Esophagus squamous epithelium (tissue), 5 donors: ENCODE measurements around the gene NPHP4. TPM values are rescaled to one million over a fixed set of nuclear protein-coding genes. Genes with fewer than 3 reads are reported as not detected.

Experiments used
- DNase-seq: peaks from one replicate; lab custom pipeline; 2025; lab: John Stamatoyannopoulos, UW
- H3K27ac ChIP-seq, 4 donors: fragments of 200-600 bp; sonication (generic); one replicate each; pipeline ENCODE4 v1.5.1; 2016 to 2019; ENCODE audit warnings: mild to moderate bottlenecking in 1 of 4
- H3K27me3 ChIP-seq, 4 donors: fragments of 200-600 bp; sonication (generic); 1 replicate in 3 of 4; 2 replicates in 1 of 4; pipeline versions ENCODE4 v1.5.1 to v1.6.0; 2017 to 2021; ENCODE audit warnings: antibody characterized with exemption in 1 of 4
- H3K36me3 ChIP-seq, 3 donors: fragments of 200-600 bp; sonication (generic); one replicate each; pipeline ENCODE4 v1.5.1; 2016 to 2019
- H3K4me1 ChIP-seq, 3 donors: fragments of 200-600 bp; sonication (generic); one replicate each; pipeline ENCODE4 v1.5.1; 2017 to 2019
- H3K4me3 ChIP-seq, 4 donors: fragments of 200-600 bp; sonication (generic); 1 replicate in 3 of 4; 2 replicates in 1 of 4; pipeline ENCODE4 v1.5.1; 2016 to 2019; ENCODE audit warnings: mild to moderate bottlenecking in 2 of 4, moderate library complexity in 1 of 4
- H3K9me3 ChIP-seq, 3 donors: fragments of 200-600 bp; sonication (generic); one replicate each; pipeline ENCODE4 v1.5.1; 2016 to 2019
- CTCF ChIP-seq, 6 experiments: fragments of 450-650 bp in 4 of 6; fragments of 200-600 bp in 2 of 6; sonication (generic) in 2 of 6; IDR thresholded peaks; one replicate each; pipeline ENCODE4 v1.5.1; 2016 to 2019; ENCODE audit warnings: antibody characterized with exemption in 6 of 6, mild to moderate bottlenecking in 4 of 6, moderate library complexity in 4 of 6
- POLR2A ChIP-seq, 4 donors: fragments of 450-650 bp; IDR thresholded peaks; one replicate each; pipeline ENCODE4 v1.6.1; 2017; ENCODE audit warnings: antibody characterized with exemption in 4 of 4, mild to moderate bottlenecking in 4 of 4, moderate library complexity in 3 of 4
- WGBS, 2 donors: methylation state at CpG; one replicate each; pipeline ENCODE4 v1.1.5; 2018; 5-methylcytosine and 5-hydroxymethylcytosine counted together
- intact Hi-C: fragments of 100-400 bp; cut with DNase I; formaldehyde crosslinking; loops from one replicate; pipeline ENCODE4 v1.15.0; 2022
- total RNA-seq, 4 donors: library from RNA; depleted of rRNA; stranded (reverse); fragments of >200 nt; gene quantifications; one replicate each; pipeline ENCODE4 v1.1.0, GENCODE V29; 2016
- donor health status: DM: yes; HTN: yes; CAD: no.

The NPHP4 gene
- total RNA-seq, 4 donors from 2014 or later: 2.4 to 8.8 (median 5.3) TPM

- Histone ChIP-seq H3K9me3 (no peaks in the 10 kb centered on the region), H3K27me3 (no peaks in the 10 kb centered on the region), H3K4me1 (peaks cover 0 to 5% (median 0%) of the 10 kb centered on the region in 3 donors), H3K27ac (no peak overlapping the region), H3K4me3 (no peak overlapping the region), H3K36me3 (peaks cover 0 to 2% (median 0%) of the 10 kb centered on the region in 3 donors)
- 95 to 97% methylated on average over 6 to 10 of the region's 10 CpGs for WGBS, 2 donors
- intact Hi-C loops: loop anchor here (10.0 kb wide), 1 partner anchor 279 kb away; no protein-coding TSS in a partner anchor
- TF ChIP-seq CTCF (IDR thresholded peaks at IDR 0.05) (no peak), POLR2A (IDR thresholded peaks at IDR 0.05) (no peak)
- DNase-seq: no peak
Observed at GRCh38 chr1:5913876-5914275, 78.3 kb downstream of the NPHP4 start.

GRCh38 chr1:5913078-5913845 is 79.0 kb downstream of the NPHP4 start:
- DNase-seq: no peak
- peaks cover 0 to 5% (median 0%) of the 10 kb centered on the region in 3 donors for H3K4me1 ChIP-seq
- H3K27me3 ChIP-seq: no peaks in the 10 kb centered on the region
- H3K4me3 ChIP-seq: no peak overlapping the region
- no peak overlapping the region for H3K27ac ChIP-seq
- intact Hi-C loops: loop anchor here (10.0 kb wide), 1 partner anchor 278 kb away; no protein-coding TSS in a partner anchor
- 85 to 95% methylated on average over 10 to 13 of the region's 14 CpGs for WGBS, 2 donors
- peaks cover 0 to 7% (median 0%) of the 10 kb centered on the region in 3 donors for H3K36me3 ChIP-seq
- TF ChIP-seq POLR2A (IDR thresholded peaks at IDR 0.05) (no peak), CTCF (IDR thresholded peaks at IDR 0.05) (no peak)
- H3K9me3 ChIP-seq: no peaks in the 10 kb centered on the region

GRCh38 chr1:5911871-5912271 is 80.4 kb downstream of the NPHP4 start:
- intact Hi-C loops: loop anchor here (10.0 kb wide), 1 partner anchor 277 kb away; no protein-coding TSS in a partner anchor
- H3K27me3 ChIP-seq: no peaks in the 10 kb centered on the region
- WGBS, 2 donors: 93 to 99% methylated on average over 12 to 15 of the region's 19 CpGs
- H3K4me1 ChIP-seq: peaks cover 0 to 5% (median 0%) of the 10 kb centered on the region in 3 donors
- H3K27ac ChIP-seq: no peak overlapping the region
- DNase-seq: no peak
- H3K4me3 ChIP-seq: no peak overlapping the region
- peaks cover 0 to 19% (median 0%) of the 10 kb centered on the region in 3 donors for H3K36me3 ChIP-seq
- no peaks in the 10 kb centered on the region for H3K9me3 ChIP-seq
- no peak for TF ChIP-seq CTCF (IDR thresholded peaks at IDR 0.05)
- TF ChIP-seq POLR2A (IDR thresholded peaks at IDR 0.05): no peak

GRCh38 chr1:5911157-5911556 is 81.1 kb downstream of the NPHP4 start:
- TF ChIP-seq CTCF (IDR thresholded peaks at IDR 0.05) (no peak), POLR2A (IDR thresholded peaks at IDR 0.05) (no peak)
- H3K4me1 ChIP-seq: peaks cover 0 to 5% (median 0%) of the 10 kb centered on the region in 3 donors
- H3K27me3 ChIP-seq: no peaks in the 10 kb centered on the region
- no peak overlapping the region for H3K27ac ChIP-seq
- 90 to 95% methylated on average over 12 to 14 of the region's 14 CpGs for WGBS, 2 donors
- H3K9me3 ChIP-seq: no peaks in the 10 kb centered on the region
- no peak overlapping the region for H3K4me3 ChIP-seq
- H3K36me3 ChIP-seq: peaks cover 0 to 25% (median 0%) of the 10 kb centered on the region in 3 donors
- intact Hi-C loops: loop anchor here (10.0 kb wide), 1 partner anchor 276 kb away; no protein-coding TSS in a partner anchor
- no peak for DNase-seq

- DNase-seq: no peak
- intact Hi-C loops: loop anchor here (10.0 kb wide), 1 partner anchor 276 kb away; no protein-coding TSS in a partner anchor
Observed at GRCh38 chr1:5910666-5911065, 81.6 kb downstream of the NPHP4 start.

More at GRCh38 chr1:5910666-5911065, 81.6 kb downstream of the NPHP4 start:
- Histone ChIP-seq H3K4me3 (no peak overlapping the region), H3K27me3 (no peaks in the 10 kb centered on the region), H3K9me3 (no peaks in the 10 kb centered on the region), H3K4me1 (peaks cover 0 to 3% (median 0%) of the 10 kb centered on the region in 3 donors), H3K36me3 (peaks cover 0 to 29% (median 0%) of the 10 kb centered on the region in 3 donors), H3K27ac (no peak overlapping the region)
- no peak for TF ChIP-seq CTCF (IDR thresholded peaks at IDR 0.05)
- TF ChIP-seq POLR2A (IDR thresholded peaks at IDR 0.05): no peak
- 95 to 100% methylated on average over 6 of the region's 11 CpGs for WGBS, 2 donors
